ENCODE results near the gene SCML1. TPM values are rescaled to one million over a fixed set of nuclear protein-coding genes. Genes with fewer than 3 reads are reported as not detected.

The SCML1 gene
- total RNA-seq, 1 donor from 2014 or later, result 6.7 TPM

- ATAC-seq (no peak), DNase-seq (ENCODE audit: missing footprints) (no peak)
- intact Hi-C loops (cut with DNase I), result no loop called here
Measured at GRCh38 chrX:17737710-17737985, 355 bp downstream of the SCML1 start.

- no peak for ATAC-seq
- intact Hi-C loops (cut with DNase I), result no loop called here
- DNase-seq (ENCODE audit: missing footprints), result peak; percentile 67
Measured at GRCh38 chrX:17737986-17738713, 857 bp downstream of the SCML1 start.

- ATAC-seq, result no peak
- intact Hi-C loops (cut with DNase I), result no loop called here
- DNase-seq (ENCODE audit: missing footprints), result no peak
Measured at GRCh38 chrX:17738737-17739535, 1.6 kb downstream of the SCML1 start.

- ATAC-seq (no peak), DNase-seq (ENCODE audit: missing footprints) (no peak)
- intact Hi-C loops (cut with DNase I), result no loop called here
Measured at GRCh38 chrX:17740137-17741122, 3.1 kb downstream of the SCML1 start.

- no peak for DNase-seq (ENCODE audit: missing footprints)
- ATAC-seq, result no peak
- intact Hi-C loops (cut with DNase I), result no loop called here
Measured at GRCh38 chrX:17741123-17741511, 3.8 kb downstream of the SCML1 start.

- DNase-seq (ENCODE audit: missing footprints) (no peak), ATAC-seq (no peak)
- intact Hi-C loops (cut with DNase I), result no loop called here
Measured at GRCh38 chrX:17743913-17744312, 6.6 kb downstream of the SCML1 start.

GRCh38 chrX:17744896-17745523 lies 7.7 kb downstream of the SCML1 start:
- DNase-seq (ENCODE audit: missing footprints) (no peak), ATAC-seq (no peak)
- intact Hi-C loops (cut with DNase I), result no loop called here

GRCh38 chrX:17747692-17748091 lies 10.4 kb downstream of the SCML1 start:
- ATAC-seq, result no peak
- no peak for DNase-seq (ENCODE audit: missing footprints)
- intact Hi-C loops (cut with DNase I), result no loop called here

- ATAC-seq, result no peak
- intact Hi-C loops (cut with DNase I), result no loop called here
- no peak for DNase-seq (ENCODE audit: missing footprints)
Measured at GRCh38 chrX:17748684-17749083, 11.4 kb downstream of the SCML1 start.

- DNase-seq (ENCODE audit: missing footprints), result no peak
- no peak for ATAC-seq
- intact Hi-C loops (cut with DNase I), result no loop called here
Measured at GRCh38 chrX:17750436-17750835, 13.1 kb downstream of the SCML1 start.

- ATAC-seq (no peak), DNase-seq (ENCODE audit: missing footprints) (no peak)
- intact Hi-C loops (cut with DNase I), result no loop called here
Measured at GRCh38 chrX:17758382-17758781, 21.1 kb downstream of the SCML1 start.

GRCh38 chrX:17759990-17760389 lies 22.7 kb downstream of the SCML1 start:
- DNase-seq (ENCODE audit: missing footprints), result no peak
- ATAC-seq, result no peak
- intact Hi-C loops (cut with DNase I), result no loop called here

- DNase-seq (ENCODE audit: missing footprints), result no peak
- no peak for ATAC-seq
- intact Hi-C loops (cut with DNase I), result no loop called here
Measured at GRCh38 chrX:17767734-17768133, 30.4 kb downstream of the SCML1 start.

- DNase-seq (ENCODE audit: missing footprints) (no peak), ATAC-seq (no peak)
- intact Hi-C loops (cut with DNase I), result no loop called here
Measured at GRCh38 chrX:17768997-17769396, 31.7 kb downstream of the SCML1 start.

GRCh38 chrX:17769701-17770269 lies 32.5 kb downstream of the SCML1 start:
- intact Hi-C loops (cut with DNase I), result no loop called here
- ATAC-seq (no peak), DNase-seq (ENCODE audit: missing footprints) (no peak)

- no peak for ATAC-seq
- intact Hi-C loops (cut with DNase I), result no loop called here
- no peak for DNase-seq (ENCODE audit: missing footprints)
Measured at GRCh38 chrX:17773221-17773876, 36.1 kb downstream of the SCML1 start.

- DNase-seq (ENCODE audit: missing footprints) (no peak), ATAC-seq (no peak)
- intact Hi-C loops (cut with DNase I), result no loop called here
Measured at GRCh38 chrX:17774053-17774452, 36.8 kb downstream of the SCML1 start.

- intact Hi-C loops (cut with DNase I), result no loop called here
- no peak for DNase-seq (ENCODE audit: missing footprints)
- no peak for ATAC-seq
Measured at GRCh38 chrX:17778997-17779396, 41.7 kb downstream of the SCML1 start.

All from Right ventricle myocardium inferior (tissue), 1 donor.